ENCODE measurements around the gene MYLK.
A peak's percentile ranks its signal among the peaks of the same experiment; 100 is the strongest.

The MYLK gene

GRCh38 chr3:123768480-123769355 is 115.4 kb downstream of the MYLK start:
- DNase-seq (ENCODE audit: low spot score): no peak

- DNase-seq (ENCODE audit: low spot score): no peak
Measured at GRCh38 chr3:123767564-123768292, 116.4 kb downstream of the MYLK start.

- no peak for DNase-seq (ENCODE audit: low spot score)
Measured at GRCh38 chr3:123767009-123767372, 117.1 kb downstream of the MYLK start.

- DNase-seq (ENCODE audit: low spot score): no peak
Measured at GRCh38 chr3:123766193-123767008, 117.7 kb downstream of the MYLK start.

GRCh38 chr3:123765475-123766128 is 118.5 kb downstream of the MYLK start:
- DNase-seq (ENCODE audit: low spot score): no peak

GRCh38 chr3:123764647-123765046 is 119.5 kb downstream of the MYLK start:
- no peak for DNase-seq (ENCODE audit: low spot score)

GRCh38 chr3:123762805-123763204 is 121.3 kb downstream of the MYLK start:
- DNase-seq (ENCODE audit: low spot score): no peak

- DNase-seq (ENCODE audit: low spot score): no peak
Measured at GRCh38 chr3:123760817-123761216, 123.3 kb downstream of the MYLK start.

- no peak for DNase-seq (ENCODE audit: low spot score)
Measured at GRCh38 chr3:123759871-123760270, 124.3 kb downstream of the MYLK start.

- peak; percentile 52 for DNase-seq (ENCODE audit: low spot score)
Measured at GRCh38 chr3:123759311-123759710, 124.8 kb downstream of the MYLK start.

- peak; percentile 78 for DNase-seq (ENCODE audit: low spot score)
Measured at GRCh38 chr3:123758081-123758564, 126.0 kb downstream of the MYLK start.

- no peak for DNase-seq (ENCODE audit: low spot score)
Measured at GRCh38 chr3:123757281-123757940, 126.7 kb downstream of the MYLK start.

- DNase-seq (ENCODE audit: low spot score): peak; percentile 20
Measured at GRCh38 chr3:123755501-123755900, 128.6 kb downstream of the MYLK start.

- DNase-seq (ENCODE audit: low spot score): no peak
Measured at GRCh38 chr3:123755085-123755484, 129.0 kb downstream of the MYLK start.

GRCh38 chr3:123753286-123753685 is 130.8 kb downstream of the MYLK start:
- DNase-seq (ENCODE audit: low spot score): no peak

- DNase-seq (ENCODE audit: low spot score): no peak
Measured at GRCh38 chr3:123752228-123752627, 131.9 kb downstream of the MYLK start.

- peak; percentile 38 for DNase-seq (ENCODE audit: low spot score)
Measured at GRCh38 chr3:123751433-123751832, 132.7 kb downstream of the MYLK start.

GRCh38 chr3:123750659-123751420 is 133.3 kb downstream of the MYLK start:
- peak; percentile 85 for DNase-seq (ENCODE audit: low spot score)

- DNase-seq (ENCODE audit: low spot score): no peak
Measured at GRCh38 chr3:123750209-123750608, 133.9 kb downstream of the MYLK start.

- DNase-seq (ENCODE audit: low spot score): peak; percentile 83
Measured at GRCh38 chr3:123749711-123750110, 134.4 kb downstream of the MYLK start.
